A549 (cell line): ENCODE data around the gene TMEM125.

Experiments
- BHLHE40 ChIP-seq: IDR thresholded peaks from 2 replicates; pipeline ENCODE4 v1.6.1; 2012; ENCODE audit warnings: low read depth, low read length, inconsistent platforms
- CHD2 ChIP-seq: fragments of 150-350 bp; IDR thresholded peaks from 2 replicates; pipeline ENCODE4 v1.6.1; 2014; ENCODE audit warnings: low read length; ENCODE audit not compliant: partially characterized antibody
- CTCF ChIP-seq: fragments of >200 bp; sonication (Bioruptor Twin); formaldehyde crosslinking; IDR thresholded peaks from 3 replicates; pipeline ENCODE4 v1.5.1; 2016
- REST ChIP-seq: fragments of 200-600 bp; sonication (generic); IDR thresholded peaks from 2 replicates; pipeline ENCODE4 v1.6.1; 2016; ENCODE audit warnings: antibody characterized with exemption, mild to moderate bottlenecking, moderate library complexity
- USF2 ChIP-seq: fragments of 450-650 bp; IDR thresholded peaks from 2 replicates; pipeline ENCODE4 v1.6.1; 2014; ENCODE audit warnings: antibody characterized with exemption

- no peak for TF ChIP-seq USF2
- TF ChIP-seq CHD2: no peak
- no peak for TF ChIP-seq BHLHE40
- no peak for TF ChIP-seq CTCF
- TF ChIP-seq REST: no peak
Observed at GRCh38 chr1:43305926-43306687, 36.3 kb downstream of the TMEM125 start.
